Measurements from ENCODE around the gene RAB32. TPM values are rescaled to one million over a fixed set of nuclear protein-coding genes. Genes with fewer than 3 reads are reported as not detected.
"Not testable (repeated sequence)": the region's sequence is repeated elsewhere in the genome, so short reads cannot be mapped to it uniquely, and the experiment has no call there.

The RAB32 gene
- total RNA-seq, 3 donors from 2014 or later = 0.16 to 0.32 (median 0.18) TPM

DNA sequence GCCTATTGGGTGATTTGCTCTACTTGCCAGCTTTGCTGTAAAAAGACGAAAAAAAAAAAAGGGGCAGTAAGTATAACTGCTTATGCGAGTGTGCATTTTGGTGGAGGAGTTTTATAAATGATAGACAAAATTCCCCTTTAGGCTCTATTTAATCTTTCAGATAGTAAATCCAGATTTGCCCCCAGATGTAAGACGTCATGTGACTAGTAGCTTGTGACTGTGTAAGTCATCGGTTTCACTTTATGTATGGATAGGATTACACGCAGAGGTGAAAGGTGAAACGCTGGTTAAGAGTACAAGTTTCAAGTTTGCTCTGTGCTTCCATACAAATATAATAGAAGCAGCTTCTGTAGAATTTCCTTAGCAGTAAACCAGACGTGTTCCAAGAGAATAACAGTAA lies 7.9 kb downstream of the RAB32 start:
- no peaks in the 10 kb centered on the region for H3K36me3 Mint-ChIP-seq (ENCODE audit: insufficient read depth)
- DNase-seq (no peak), ATAC-seq (no peak)
- H3K27me3 Mint-ChIP-seq (ENCODE audit: low read depth) = no peaks in the 10 kb centered on the region
- H3K4me1 Mint-ChIP-seq (ENCODE audit: low read depth) = no peaks in the 10 kb centered on the region
- H3K9me3 Mint-ChIP-seq = no peaks in the 10 kb centered on the region
- no peak overlapping the region for H3K4me3 Mint-ChIP-seq

DNA sequence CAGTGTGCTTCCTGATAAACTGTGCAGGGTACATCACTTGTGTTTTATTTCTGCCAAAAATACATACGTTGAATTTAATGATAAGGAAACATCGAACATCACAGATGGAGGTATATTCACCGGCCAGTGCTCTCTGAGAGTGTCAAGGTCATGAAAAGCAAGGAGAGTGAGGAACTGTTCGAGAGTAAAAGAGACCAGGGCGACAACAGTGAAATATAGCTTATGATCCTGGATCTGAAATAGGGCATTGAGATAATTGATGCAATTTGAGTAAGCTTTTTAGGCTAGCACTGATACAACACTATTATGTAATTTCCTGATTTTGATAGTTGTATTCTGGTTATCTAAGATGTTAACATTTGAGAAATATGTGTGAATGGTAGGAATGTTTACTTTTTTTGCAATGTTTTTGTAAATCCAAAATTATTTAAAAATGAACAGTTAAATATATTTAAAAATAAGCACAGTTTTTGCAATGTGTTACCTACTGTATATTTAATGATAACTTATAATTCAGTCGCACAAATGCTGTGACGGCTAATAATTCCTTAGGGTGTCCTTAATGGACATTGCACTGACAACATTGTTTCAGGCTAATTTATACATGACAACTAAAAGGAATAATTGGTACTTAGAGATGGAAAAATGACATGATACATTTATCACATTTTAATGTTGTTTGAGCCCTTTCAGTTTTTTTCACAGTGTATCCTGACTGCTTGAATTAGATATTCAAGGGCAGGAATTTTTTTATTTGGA lies 9.9 kb downstream of the RAB32 start:
- no peak for ATAC-seq
- no peak overlapping the region for H3K4me3 Mint-ChIP-seq
- DNase-seq = no peak
- no peaks in the 10 kb centered on the region for H3K4me1 Mint-ChIP-seq (ENCODE audit: low read depth)
- H3K36me3 Mint-ChIP-seq (ENCODE audit: insufficient read depth) = no peaks in the 10 kb centered on the region
- no peaks in the 10 kb centered on the region for H3K9me3 Mint-ChIP-seq
- no peaks in the 10 kb centered on the region for H3K27me3 Mint-ChIP-seq (ENCODE audit: low read depth)

- Mint-ChIP-seq H3K27me3 (ENCODE audit: low read depth) (no peaks in the 10 kb centered on the region), H3K4me1 (ENCODE audit: low read depth) (no peaks in the 10 kb centered on the region), H3K4me3 (no peak overlapping the region), H3K9me3 (no peaks in the 10 kb centered on the region), H3K36me3 (ENCODE audit: insufficient read depth) (no peaks in the 10 kb centered on the region)
- ATAC-seq (no peak), DNase-seq (no peak)
Observed at GRCh38 chr6:146560607-146561006, 17.0 kb downstream of the RAB32 start.

DNA sequence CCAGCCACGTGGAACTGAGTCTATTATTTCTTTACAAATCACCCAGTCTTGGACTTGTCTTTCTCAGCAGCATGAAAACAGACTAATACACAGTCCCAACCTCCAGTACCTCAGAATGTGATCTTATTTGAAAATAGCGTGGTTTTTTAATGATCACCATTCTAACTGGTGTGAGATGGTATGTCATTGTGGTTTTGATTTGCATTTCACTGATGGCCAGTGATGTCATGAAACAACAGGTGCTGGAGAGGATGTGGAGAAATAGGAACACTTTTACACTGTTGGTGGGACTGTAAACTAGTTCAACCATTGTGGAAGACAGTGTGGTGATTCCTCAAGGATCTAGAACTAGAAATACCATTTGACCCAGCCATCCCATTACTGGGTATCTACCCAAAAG lies 23.0 kb downstream of the RAB32 start:
- H3K4me3 Mint-ChIP-seq; H3K9me3 Mint-ChIP-seq; H3K27me3 Mint-ChIP-seq (ENCODE audit: low read depth); H3K36me3 Mint-ChIP-seq (ENCODE audit: insufficient read depth); H3K4me1 Mint-ChIP-seq (ENCODE audit: low read depth); ATAC-seq; DNase-seq: not testable (repeated sequence)

- not testable (repeated sequence) for H3K4me1 Mint-ChIP-seq (ENCODE audit: low read depth); ATAC-seq; H3K4me3 Mint-ChIP-seq; H3K9me3 Mint-ChIP-seq; H3K36me3 Mint-ChIP-seq (ENCODE audit: insufficient read depth); DNase-seq; H3K27me3 Mint-ChIP-seq (ENCODE audit: low read depth)
Observed at GRCh38 chr6:146568619-146569018, 25.0 kb downstream of the RAB32 start.

DNA sequence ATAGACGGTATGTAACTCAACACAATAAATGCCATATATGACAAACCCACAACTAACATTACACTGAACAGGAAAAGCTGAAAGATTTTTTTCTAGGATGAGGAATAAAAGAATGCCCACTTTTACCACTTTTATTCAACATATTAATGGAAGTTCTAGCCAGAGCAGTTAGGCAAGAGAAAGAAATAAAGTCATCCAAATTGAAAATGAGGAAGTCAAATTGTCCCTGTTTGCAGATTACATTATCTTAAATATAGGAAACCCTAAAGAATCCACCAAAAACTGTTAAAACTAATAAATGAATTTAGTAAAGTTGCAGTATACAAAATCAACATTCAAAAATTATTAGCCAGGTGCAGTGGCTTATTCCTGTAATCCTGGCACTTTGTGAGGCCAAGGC lies 30.6 kb downstream of the RAB32 start:
- no peaks in the 10 kb centered on the region for H3K36me3 Mint-ChIP-seq (ENCODE audit: insufficient read depth)
- DNase-seq = no peak
- ATAC-seq = no peak
- H3K27me3 Mint-ChIP-seq (ENCODE audit: low read depth) = no peaks in the 10 kb centered on the region
- peaks cover 9% of the 10 kb centered on the region for H3K9me3 Mint-ChIP-seq
- no peak overlapping the region for H3K4me3 Mint-ChIP-seq
- no peaks in the 10 kb centered on the region for H3K4me1 Mint-ChIP-seq (ENCODE audit: low read depth)

DNA sequence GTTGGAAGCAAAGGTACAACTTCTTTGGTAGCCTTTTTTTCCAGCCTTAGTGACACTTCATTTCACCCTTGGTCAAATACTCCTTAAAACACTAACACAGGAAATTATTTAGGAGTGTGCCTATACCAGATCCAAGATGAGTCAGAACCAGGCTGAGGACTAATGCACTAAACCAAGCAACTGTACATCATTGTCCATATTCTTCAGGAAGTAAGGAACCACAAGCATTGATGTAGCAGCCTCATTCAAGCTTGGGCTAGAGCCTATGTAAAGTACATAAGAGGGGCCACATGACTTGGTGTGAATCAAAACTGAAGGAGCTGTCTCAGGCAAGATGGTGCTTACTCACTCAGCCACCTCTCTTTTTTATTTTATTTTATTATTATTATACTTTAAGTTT lies 34.4 kb downstream of the RAB32 start:
- no peaks in the 10 kb centered on the region for H3K36me3 Mint-ChIP-seq (ENCODE audit: insufficient read depth)
- peaks cover 4% of the 10 kb centered on the region for H3K9me3 Mint-ChIP-seq
- H3K27me3 Mint-ChIP-seq (ENCODE audit: low read depth) = no peaks in the 10 kb centered on the region
- no peaks in the 10 kb centered on the region for H3K4me1 Mint-ChIP-seq (ENCODE audit: low read depth)
- ATAC-seq = no peak
- no peak overlapping the region for H3K4me3 Mint-ChIP-seq
- DNase-seq = no peak

- DNase-seq (no peak), ATAC-seq (no peak)
- H3K27me3 Mint-ChIP-seq (ENCODE audit: low read depth) = no peaks in the 10 kb centered on the region
- no peaks in the 10 kb centered on the region for H3K36me3 Mint-ChIP-seq (ENCODE audit: insufficient read depth)
- H3K4me1 Mint-ChIP-seq (ENCODE audit: low read depth) = no peaks in the 10 kb centered on the region
- H3K4me3 Mint-ChIP-seq = no peak overlapping the region
- H3K9me3 Mint-ChIP-seq = no peaks in the 10 kb centered on the region
Observed at GRCh38 chr6:146581968-146582367, 38.3 kb downstream of the RAB32 start.

DNA sequence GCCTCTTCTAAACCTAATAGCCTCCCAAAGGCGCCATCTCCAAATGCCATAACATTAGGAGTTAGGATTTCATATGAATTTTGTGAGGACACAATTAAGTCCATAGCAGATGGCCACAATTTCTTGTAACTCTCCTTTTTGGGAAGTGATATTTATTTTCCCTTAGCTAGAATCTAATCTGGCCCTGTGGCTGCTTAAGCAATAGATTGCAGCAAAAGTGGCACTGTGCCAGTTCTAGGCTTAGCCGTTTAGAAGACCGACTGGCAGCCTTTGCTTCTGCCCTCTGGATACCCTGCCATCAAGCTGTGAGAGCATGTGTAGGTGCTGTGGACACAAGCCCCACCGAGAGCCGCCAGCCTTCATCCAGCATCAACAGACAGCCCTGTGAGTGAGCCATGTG lies 39.2 kb downstream of the RAB32 start:
- no peak for ATAC-seq
- Mint-ChIP-seq H3K4me1 (ENCODE audit: low read depth) (no peaks in the 10 kb centered on the region), H3K36me3 (ENCODE audit: insufficient read depth) (no peaks in the 10 kb centered on the region), H3K9me3 (no peaks in the 10 kb centered on the region), H3K27me3 (ENCODE audit: low read depth) (no peaks in the 10 kb centered on the region), H3K4me3 (no peak overlapping the region)
- DNase-seq = no peak

DNA sequence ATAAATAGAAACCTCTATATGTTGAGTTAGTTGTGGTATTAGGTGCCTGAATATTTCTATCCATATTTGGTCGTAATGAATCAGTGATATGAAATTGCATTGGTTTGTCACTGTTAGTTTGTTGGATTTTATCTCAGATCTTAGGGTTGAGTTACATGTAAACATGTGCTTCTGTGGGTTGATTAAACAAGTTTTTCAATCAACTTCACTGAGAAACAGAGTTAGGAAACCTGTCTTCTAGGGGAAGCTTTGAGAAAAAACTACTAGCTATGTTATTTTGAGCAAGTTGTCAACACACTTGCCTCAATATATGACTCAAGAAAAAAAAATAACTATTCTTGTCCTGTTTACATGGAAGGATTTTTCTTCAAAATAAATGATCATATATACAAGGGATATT lies 40.3 kb downstream of the RAB32 start:
- no peak for DNase-seq
- ATAC-seq = no peak
- Mint-ChIP-seq H3K4me3 (no peak overlapping the region), H3K27me3 (ENCODE audit: low read depth) (no peaks in the 10 kb centered on the region), H3K4me1 (ENCODE audit: low read depth) (no peaks in the 10 kb centered on the region), H3K9me3 (no peaks in the 10 kb centered on the region), H3K36me3 (ENCODE audit: insufficient read depth) (no peaks in the 10 kb centered on the region)

- H3K4me1 Mint-ChIP-seq (ENCODE audit: low read depth) = no peaks in the 10 kb centered on the region
- no peaks in the 10 kb centered on the region for H3K36me3 Mint-ChIP-seq (ENCODE audit: insufficient read depth)
- DNase-seq (no peak), ATAC-seq (no peak)
- no peaks in the 10 kb centered on the region for H3K9me3 Mint-ChIP-seq
- no peaks in the 10 kb centered on the region for H3K27me3 Mint-ChIP-seq (ENCODE audit: low read depth)
- no peak overlapping the region for H3K4me3 Mint-ChIP-seq
Observed at GRCh38 chr6:146587459-146587858, 43.8 kb downstream of the RAB32 start.

DNA sequence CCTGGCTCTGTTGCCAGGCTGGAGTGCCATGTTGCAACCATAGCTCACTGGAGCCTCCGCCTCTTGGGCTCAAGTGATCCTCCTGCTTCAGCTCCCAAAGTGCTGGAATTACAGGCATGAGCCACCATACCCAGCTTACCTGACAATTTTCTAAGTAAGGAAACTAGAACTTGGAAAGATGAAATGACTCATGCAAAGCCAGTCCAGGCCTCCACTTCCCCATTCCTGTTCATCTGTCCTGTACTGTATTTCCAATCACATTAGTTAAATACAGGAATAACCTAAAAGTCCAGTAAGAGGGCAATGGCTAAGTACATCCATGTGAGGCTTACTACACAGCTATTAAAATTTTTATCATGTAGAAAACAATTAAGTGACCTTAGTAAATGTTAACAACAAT lies 46.9 kb downstream of the RAB32 start:
- Mint-ChIP-seq H3K4me1 (ENCODE audit: low read depth) (no peaks in the 10 kb centered on the region), H3K4me3 (no peak overlapping the region), H3K27me3 (ENCODE audit: low read depth) (no peaks in the 10 kb centered on the region), H3K36me3 (ENCODE audit: insufficient read depth) (no peaks in the 10 kb centered on the region), H3K9me3 (no peaks in the 10 kb centered on the region)
- no peak for DNase-seq
- ATAC-seq = no peak

- no peak for ATAC-seq
- no peaks in the 10 kb centered on the region for H3K9me3 Mint-ChIP-seq
- no peak overlapping the region for H3K4me3 Mint-ChIP-seq
- DNase-seq = no peak
- no peaks in the 10 kb centered on the region for H3K36me3 Mint-ChIP-seq (ENCODE audit: insufficient read depth)
- H3K27me3 Mint-ChIP-seq (ENCODE audit: low read depth) = no peaks in the 10 kb centered on the region
- H3K4me1 Mint-ChIP-seq (ENCODE audit: low read depth) = no peaks in the 10 kb centered on the region
Observed at GRCh38 chr6:146592451-146592850, 48.8 kb downstream of the RAB32 start.

DNA sequence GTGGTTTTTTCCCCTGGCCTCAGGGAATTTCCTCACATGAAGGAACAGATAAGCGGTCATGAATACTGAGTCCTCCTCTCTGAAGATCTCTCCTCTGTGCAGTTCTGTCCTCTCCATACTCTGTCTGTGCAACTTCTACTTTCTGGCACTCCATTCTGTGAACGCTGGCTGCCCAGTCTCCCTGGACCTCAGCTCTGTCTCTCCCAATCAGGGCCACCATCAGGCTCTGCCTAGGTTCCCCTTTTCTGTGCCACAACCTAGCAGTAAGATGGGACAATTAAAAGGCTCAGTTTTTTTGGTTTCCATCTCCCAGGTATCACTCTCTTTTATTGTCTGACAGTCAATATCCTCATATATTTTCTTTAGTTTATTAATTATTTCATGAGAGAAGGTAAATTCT lies 50.4 kb downstream of the RAB32 start:
- ATAC-seq = no peak
- no peak for DNase-seq
- H3K9me3 Mint-ChIP-seq = no peaks in the 10 kb centered on the region
- H3K4me3 Mint-ChIP-seq = no peak overlapping the region
- peaks cover under 1% of the 10 kb centered on the region for H3K4me1 Mint-ChIP-seq (ENCODE audit: low read depth)
- H3K36me3 Mint-ChIP-seq (ENCODE audit: insufficient read depth) = no peaks in the 10 kb centered on the region
- peaks cover 7% of the 10 kb centered on the region for H3K27me3 Mint-ChIP-seq (ENCODE audit: low read depth)

GRCh38 chr6:146594495-146594894 lies 50.9 kb downstream of the RAB32 start:
- Mint-ChIP-seq H3K4me3 (no peak overlapping the region), H3K4me1 (ENCODE audit: low read depth) (peaks cover 2% of the 10 kb centered on the region), H3K27me3 (ENCODE audit: low read depth) (peaks cover 10% of the 10 kb centered on the region), H3K36me3 (ENCODE audit: insufficient read depth) (no peaks in the 10 kb centered on the region), H3K9me3 (no peaks in the 10 kb centered on the region)
- ATAC-seq (no peak), DNase-seq (no peak)
